IMR-90 (cell line): Measurements from ENCODE around the gene EXOC4. TPM values are rescaled to one million over a fixed set of nuclear protein-coding genes. Genes with fewer than 3 reads are reported as not detected.
A peak's percentile ranks its signal among the peaks of the same experiment; 100 is the strongest.

Experiments used
- ATAC-seq: fragments of 200-7000 bp; cut with Tn5 transposase; 2 replicates; pipeline ENCODE4 v1.9.1; 2020; ENCODE audit warnings: low read depth, mild to moderate bottlenecking, moderate library complexity
- BruUV-seq: library from RNA; stranded (reverse); fragments of 400-500 nt; replicated peaks from 2 replicates; lab custom pipeline; 2021; lab: Mats Ljungman, UMichigan
- CTCF ChIA-PET: fragments of 300-600 bp; formaldehyde crosslinking; extraction: SDS; loops from one replicate; lab custom pipeline; 2021; ENCODE audit warnings: antibody characterized with exemption; lab: Yijun Ruan, JAX
- POLR2A ChIA-PET: fragments of 300-600 bp; sonication (Branson Sonifier 250); formaldehyde crosslinking; loops from one replicate; lab custom pipeline; 2022; ENCODE audit warnings: antibody characterized with exemption; ENCODE audit not compliant: unreplicated experiment; lab: Charles Lee
- DNase-seq: peaks from one replicate; pipeline ENCODE4 v3.0.0; 2013
- H2AFZ ChIP-seq: replicated peaks from 2 replicates; pipeline ENCODE3; 2013; ENCODE audit warnings: low read length, mild to moderate bottlenecking; ENCODE audit not compliant: poor library complexity
- H2AK5ac ChIP-seq: 2 replicates; pipeline ENCODE4 v1.6.1; 2013; ENCODE audit warnings: low read depth, low read length, inconsistent platforms
- H2AK9ac ChIP-seq: replicated peaks from 2 replicates; pipeline ENCODE3; 2013; ENCODE audit warnings: mild to moderate bottlenecking, low read depth, low read length, moderate library complexity; ENCODE audit not compliant: poor library complexity
- H2BK120ac ChIP-seq: 2 replicates; pipeline ENCODE4 v1.6.1; 2013; ENCODE audit warnings: low read depth, low read length, inconsistent platforms
- H2BK15ac ChIP-seq: 3 replicates; pipeline ENCODE4 v1.6.1; 2013; ENCODE audit warnings: low read depth, low read length, inconsistent platforms
- H2BK20ac ChIP-seq: 2 replicates; pipeline ENCODE4 v1.6.1; 2013; ENCODE audit warnings: low read depth, mild to moderate bottlenecking, inconsistent platforms, low read length, moderate library complexity
- H2BK5ac ChIP-seq: 2 replicates; pipeline ENCODE4 v1.6.1; 2013; ENCODE audit warnings: mild to moderate bottlenecking, low read depth, low read length, inconsistent platforms; ENCODE audit not compliant: poor library complexity, severe bottlenecking
- H3K14ac ChIP-seq: replicated peaks from 2 replicates; pipeline ENCODE4 v1.6.1; 2013; ENCODE audit warnings: low read depth, low read length, inconsistent platforms
- H3K18ac ChIP-seq: 2 replicates; pipeline ENCODE4 v1.6.1; 2013; ENCODE audit warnings: low read depth, low read length, control low read depth
- H3K23ac ChIP-seq: 2 replicates; pipeline ENCODE4 v1.6.1; 2013; ENCODE audit warnings: low read depth, low read length, inconsistent platforms
- H3K27ac ChIP-seq: 2 replicates; pipeline ENCODE4 v1.5.1; 2013; ENCODE audit warnings: mild to moderate bottlenecking, control low read depth, low read length; ENCODE audit not compliant: insufficient read depth
- H3K27me3 ChIP-seq: 2 replicates; pipeline ENCODE4 v1.6.1; 2013; ENCODE audit warnings: low read length; ENCODE audit not compliant: control insufficient read depth, insufficient read depth
- H3K36me3 ChIP-seq: 2 replicates; pipeline ENCODE4 v1.6.1; 2013; ENCODE audit warnings: low read length, mixed read lengths; ENCODE audit not compliant: control insufficient read depth, insufficient read depth
- H3K4ac ChIP-seq: 2 replicates; pipeline ENCODE4 v1.6.1; 2013; ENCODE audit warnings: low read depth, low read length, inconsistent platforms
- H3K4me1 ChIP-seq: 2 replicates; pipeline ENCODE4 v1.6.1; 2013; ENCODE audit warnings: low read length, mixed read lengths; ENCODE audit not compliant: control insufficient read depth, insufficient read depth
- H3K4me2 ChIP-seq: 2 replicates; pipeline ENCODE4 v1.6.1; 2013; ENCODE audit warnings: low read depth, mild to moderate bottlenecking, control low read depth, low read length, moderate library complexity
- H3K4me3 ChIP-seq: 2 replicates; pipeline ENCODE4 v1.5.1; 2013; ENCODE audit warnings: low read depth, mild to moderate bottlenecking, control low read depth, low read length, moderate library complexity; ENCODE audit not compliant: insufficient read depth
- H3K56ac ChIP-seq: 2 replicates; pipeline ENCODE4 v1.6.1; 2013; ENCODE audit warnings: low read length, inconsistent platforms; ENCODE audit not compliant: insufficient read depth; ENCODE audit errors: extremely low read depth
- H3K79me1 ChIP-seq, 2 experiments: 2 replicates each; pipeline ENCODE4 v1.6.1; 2013; ENCODE audit warnings: low read length in 2 of 2, inconsistent platforms in 1 of 2, low read depth in 1 of 2
- H3K9ac ChIP-seq: 2 replicates; pipeline ENCODE4 v1.6.1; 2013; ENCODE audit warnings: low read depth, low read length, control low read depth
- H3K9me1 ChIP-seq: 2 replicates; pipeline ENCODE4 v1.6.1; 2013; ENCODE audit warnings: low read length, inconsistent platforms; ENCODE audit not compliant: insufficient read depth
- H3K9me3 ChIP-seq: 2 replicates; pipeline ENCODE4 v1.6.1; 2013; ENCODE audit warnings: low read length; ENCODE audit not compliant: control insufficient read depth, insufficient read depth
- H4K20me1 ChIP-seq: 2 replicates; pipeline ENCODE4 v1.6.1; 2013; ENCODE audit warnings: low read length, inconsistent platforms; ENCODE audit not compliant: insufficient read depth
- H4K5ac ChIP-seq: 2 replicates; pipeline ENCODE4 v1.6.1; 2013; ENCODE audit warnings: mild to moderate bottlenecking, low read depth, low read length, control low read depth
- H4K8ac ChIP-seq, 2 experiments: 2 replicates each; pipeline ENCODE4 v1.6.1; 2013; ENCODE audit warnings: low read depth in 2 of 2, low read length in 2 of 2, control low read depth in 1 of 2, inconsistent platforms in 1 of 2
- H4K91ac ChIP-seq: 2 replicates; pipeline ENCODE4 v1.6.1; 2013; ENCODE audit warnings: low read depth, low read length, inconsistent platforms; ENCODE audit not compliant: insufficient read depth
- BHLHE40 ChIP-seq: fragments of 150-350 bp; IDR thresholded peaks from 2 replicates; pipeline ENCODE4 v1.6.1; 2016; ENCODE audit warnings: mild to moderate bottlenecking, low read depth, low read length
- CEBPB ChIP-seq: IDR thresholded peaks from 2 replicates; pipeline ENCODE4 v1.6.1; 2012; ENCODE audit warnings: low read depth, low read length, improper control_type of control experiment
- CTCF ChIP-seq: conservative IDR thresholded peaks from 2 replicates; pipeline ENCODE4 v1.5.1; 2012; ENCODE audit warnings: mild to moderate bottlenecking, low read depth, low read length, improper control_type of control experiment
- ELK1 ChIP-seq: fragments of 150-350 bp; IDR thresholded peaks from 2 replicates; pipeline ENCODE4 v1.6.1; 2016; ENCODE audit warnings: low read depth, mild to moderate bottlenecking, low read length, moderate library complexity, borderline replicate concordance
- FOS ChIP-seq: fragments of 150-350 bp; IDR thresholded peaks from 2 replicates; pipeline ENCODE4 v1.6.1; 2016; ENCODE audit warnings: low read depth, low read length
- MAFK ChIP-seq: IDR thresholded peaks from 2 replicates; pipeline ENCODE4 v1.6.1; 2012; ENCODE audit warnings: low read depth, low read length, improper control_type of control experiment
- MAZ ChIP-seq: IDR thresholded peaks from 2 replicates; pipeline ENCODE4 v1.6.1; 2012; ENCODE audit warnings: low read depth, mild to moderate bottlenecking, low read length, improper control_type of control experiment, moderate library complexity, borderline replicate concordance
- MXI1 ChIP-seq: IDR thresholded peaks from 2 replicates; pipeline ENCODE4 v1.6.1; 2012; ENCODE audit warnings: low read depth, mild to moderate bottlenecking, low read length, moderate library complexity, borderline replicate concordance
- NFE2L2 ChIP-seq: fragments of 150-350 bp; IDR thresholded peaks from 2 replicates; pipeline ENCODE4 v1.6.1; 2016; ENCODE audit warnings: low read depth, mild to moderate bottlenecking, low read length
- POLR2A ChIP-seq: IDR thresholded peaks from 2 replicates; pipeline ENCODE4 v1.6.1; 2012; ENCODE audit warnings: mild to moderate bottlenecking, low read depth, low read length
- RAD21 ChIP-seq: IDR thresholded peaks from 2 replicates; pipeline ENCODE4 v1.6.1; 2012; ENCODE audit warnings: low read length, improper control_type of control experiment
- RCOR1 ChIP-seq: IDR thresholded peaks from 2 replicates; pipeline ENCODE4 v1.6.1; 2012; ENCODE audit warnings: mild to moderate bottlenecking, low read length, improper control_type of control experiment; ENCODE audit not compliant: insufficient replicate concordance
- RFX5 ChIP-seq: IDR thresholded peaks from 2 replicates; pipeline ENCODE4 v1.8.0; 2012; ENCODE audit warnings: low read depth, mild to moderate bottlenecking, low read length, moderate library complexity
- SMC3 ChIP-seq: fragments of 150-350 bp; IDR thresholded peaks from 2 replicates; pipeline ENCODE4 v1.6.1; 2016; ENCODE audit warnings: low read depth, mild to moderate bottlenecking, antibody characterized with exemption, low read length, moderate library complexity
- USF2 ChIP-seq: fragments of 150-350 bp; IDR thresholded peaks from 2 replicates; pipeline ENCODE4 v1.6.1; 2017; ENCODE audit warnings: mild to moderate bottlenecking, antibody characterized with exemption, low read length, low read depth
- WGBS, 2 experiments: methylation state at CpG; one replicate each; pipeline versions ENCODE4 v1.1.5 to v1.1.7; 2013; ENCODE audit warnings: missing lambda C conversion rate in 2 of 2; ENCODE audit not compliant: insufficient read length in 1 of 2; ENCODE audit errors: extremely low coverage in 2 of 2; 5-methylcytosine and 5-hydroxymethylcytosine counted together
- dilution Hi-C: fragments of 300-500 bp; cut with HindIII; formaldehyde crosslinking; loops from one replicate; pipeline ENCODE4 v1.14.3; 2018; ENCODE audit warnings: low sequenced_read_pairs; ENCODE audit not compliant: unreplicated experiment
- in situ Hi-C: fragments of 300-500 bp; cut with MboI; formaldehyde crosslinking; loops from 3 replicates; pipeline ENCODE4 v1.14.3; 2019; ENCODE audit warnings: low sequenced_read_pairs, inconsistent platforms, mixed read lengths
- intact Hi-C: fragments of 100-400 bp; cut with micrococcal nuclease; formaldehyde crosslinking; loops from 2 replicates; pipeline ENCODE4 v1.10.0; 2022
- polyA plus RNA-seq, 3 experiments: library from polyadenylated mRNA; depleted of rRNA; stranded (reverse); fragments of >200 nt; gene quantifications; 2 replicates each; pipeline ENCODE4 v1.2.3, GENCODE V29; 2012; ENCODE audit warnings: low replicate concordance in 1 of 3
- total RNA-seq: library from RNA; depleted of rRNA; stranded (reverse); fragments of >200 nt; gene quantifications from 2 replicates; pipeline ENCODE4 v1.2.3, GENCODE V29; 2012

Gene EXOC4
- total and polyA plus RNA-seq, 2 of the 4 experiments (the other 2 are of a cell fraction): 25.4 to 94.6 TPM

GRCh38 chr7:133369130-133369529 is 116.3 kb downstream of the EXOC4 start:
- H3K36me3 ChIP-seq: 0 out of 2 replicates have a peak, but pooled peaks cover 1% of the 10 kb centered on the region
- H3K4me2 ChIP-seq: peak overlapping the region; percentile 88; the same call in 1 of the 2 replicates
- intact Hi-C loops: no loop called here
- H3K4ac ChIP-seq: no peak overlapping the region; the same call in 1 of the 2 replicates
- no peak overlapping the region for H3K27ac ChIP-seq
- H2AK9ac ChIP-seq: no peak overlapping the region
- DNase-seq: peak; percentile 47
- no peak overlapping the region for H2BK20ac ChIP-seq
- no peak overlapping the region for H2AFZ ChIP-seq
- H3K56ac ChIP-seq: no peak overlapping the region
- H2BK15ac ChIP-seq: no peak overlapping the region; the same call in 2 of the 3 replicates
- no peaks in the 10 kb centered on the region for H4K20me1 ChIP-seq
- H3K9ac ChIP-seq: no peak overlapping the region; the same call in 1 of the 2 replicates
- peak overlapping the region; percentile 78 for H2BK5ac ChIP-seq
- dilution Hi-C loops: no loop called here
- peak overlapping the region; percentile 84; the same call in 1 of the 2 replicates for H3K18ac ChIP-seq
- peak overlapping the region; percentile 65; the same call in 1 of the 2 replicates for H3K23ac ChIP-seq
- no peaks in the 10 kb centered on the region for H3K27me3 ChIP-seq
- H2AK5ac ChIP-seq: no peak overlapping the region
- no peak overlapping the region for H4K91ac ChIP-seq
- peak overlapping the region; percentile 37; the same call in 1 of the 2 replicates for H4K5ac ChIP-seq
- H2BK120ac ChIP-seq: peak overlapping the region; percentile 22; the same call in 1 of the 2 replicates
- no TSS peak for BruUV-seq
- ATAC-seq: peak; percentile 53
- peaks cover 3% of the 10 kb centered on the region; the same call in 1 of the 2 replicates for H3K9me1 ChIP-seq
- H3K4me3 ChIP-seq: peak overlapping the region; percentile 16; the same call in 1 of the 2 replicates
- H3K14ac ChIP-seq: peak overlapping the region; percentile 30; the same call in 1 of the 2 replicates
- ChIA-PET CTCF (interaction anchor here (0.6 kb wide), 1 partner anchor 1424 kb away, joined by 3 read pairs; no protein-coding TSS in a partner anchor), POLR2A (interaction anchor here (0.6 kb wide), 1 partner anchor 117 kb away, joined by 3 read pairs; no protein-coding TSS in a partner anchor)
- no peaks in the 10 kb centered on the region for H3K9me3 ChIP-seq
- H3K79me1 ChIP-seq: peaks cover 17 to 21% of the 10 kb centered on the region in 2 experiments
- in situ Hi-C loops: no loop called here
- H4K8ac ChIP-seq: peak overlapping the region in 1 of 2 experiments; percentile 46; a peak in 1 of 4 replicates
- no CpG with 5 or more reads among the region's 3 CpGs for WGBS, 2 experiments
- H3K4me1 ChIP-seq: peaks cover 6% of the 10 kb centered on the region
- TF ChIP-seq MXI1: no peak
- no peak for TF ChIP-seq NFE2L2
- TF ChIP-seq MAFK: no peak
- no peak for TF ChIP-seq RAD21
- TF ChIP-seq SMC3: no peak
- TF ChIP-seq CTCF: no peak
- TF ChIP-seq BHLHE40: no peak
- TF ChIP-seq USF2: no peak
- TF ChIP-seq ELK1: no peak
- TF ChIP-seq POLR2A: no peak
- no peak for TF ChIP-seq RFX5
- no peak for TF ChIP-seq CEBPB
- no peak for TF ChIP-seq FOS
- no peak for TF ChIP-seq RCOR1
- TF ChIP-seq MAZ: no peak
